ENCODE data around the gene SREBF2. TPM values are rescaled to one million over a fixed set of nuclear protein-coding genes. Genes with fewer than 3 reads are reported as not detected.

SREBF2 gene
- total RNA-seq, 4 donors from 2014 or later: 26.3 to 63.5 (median 33.8) TPM

DNA sequence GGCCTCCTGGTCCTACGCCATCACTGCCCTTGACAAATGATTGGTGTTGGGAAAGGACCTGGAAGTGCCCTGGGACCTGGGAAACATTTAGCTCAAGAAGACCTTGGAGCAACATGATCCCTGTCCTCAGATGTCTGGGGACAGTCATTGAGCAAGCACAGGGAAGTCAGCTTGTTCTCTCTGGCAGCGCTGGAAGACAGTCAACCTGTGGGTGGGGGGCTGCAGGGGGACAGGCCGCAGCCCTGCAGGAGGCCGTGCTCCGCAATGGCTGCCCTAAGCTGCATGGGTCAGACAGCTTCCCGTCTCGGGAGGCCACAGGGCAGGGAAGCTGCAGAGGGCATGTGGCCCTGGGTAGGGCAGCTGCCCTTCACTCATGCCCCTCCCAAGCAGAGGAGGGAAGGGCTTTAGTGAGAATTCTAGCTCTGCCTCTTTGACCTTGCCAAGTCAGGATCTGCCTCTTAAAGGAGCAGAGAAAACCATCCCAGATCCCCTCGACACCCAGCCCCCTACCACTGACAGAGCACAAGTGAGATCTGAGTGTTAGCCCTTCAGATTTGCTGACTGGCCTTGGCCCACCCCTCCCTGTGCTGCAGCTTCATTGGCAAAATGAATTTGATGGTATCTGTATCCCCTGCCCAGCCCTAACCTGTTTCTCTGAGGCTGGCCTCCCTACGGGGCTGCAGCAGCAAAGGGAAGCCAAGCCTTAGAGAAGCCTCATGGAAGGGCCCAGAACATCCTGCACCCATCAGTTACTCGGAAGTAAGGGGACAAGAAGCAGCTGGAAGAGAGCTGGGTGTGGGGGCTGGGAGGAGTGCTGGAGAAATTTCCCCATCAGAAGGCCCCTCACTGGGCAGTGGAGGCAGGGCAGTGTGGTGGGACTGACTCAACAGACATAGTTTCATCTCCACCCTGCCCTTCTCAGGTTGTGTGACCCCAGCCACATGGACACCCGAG is 6.2 kb upstream of the SREBF2 start:
- TF ChIP-seq, protein P1, sequence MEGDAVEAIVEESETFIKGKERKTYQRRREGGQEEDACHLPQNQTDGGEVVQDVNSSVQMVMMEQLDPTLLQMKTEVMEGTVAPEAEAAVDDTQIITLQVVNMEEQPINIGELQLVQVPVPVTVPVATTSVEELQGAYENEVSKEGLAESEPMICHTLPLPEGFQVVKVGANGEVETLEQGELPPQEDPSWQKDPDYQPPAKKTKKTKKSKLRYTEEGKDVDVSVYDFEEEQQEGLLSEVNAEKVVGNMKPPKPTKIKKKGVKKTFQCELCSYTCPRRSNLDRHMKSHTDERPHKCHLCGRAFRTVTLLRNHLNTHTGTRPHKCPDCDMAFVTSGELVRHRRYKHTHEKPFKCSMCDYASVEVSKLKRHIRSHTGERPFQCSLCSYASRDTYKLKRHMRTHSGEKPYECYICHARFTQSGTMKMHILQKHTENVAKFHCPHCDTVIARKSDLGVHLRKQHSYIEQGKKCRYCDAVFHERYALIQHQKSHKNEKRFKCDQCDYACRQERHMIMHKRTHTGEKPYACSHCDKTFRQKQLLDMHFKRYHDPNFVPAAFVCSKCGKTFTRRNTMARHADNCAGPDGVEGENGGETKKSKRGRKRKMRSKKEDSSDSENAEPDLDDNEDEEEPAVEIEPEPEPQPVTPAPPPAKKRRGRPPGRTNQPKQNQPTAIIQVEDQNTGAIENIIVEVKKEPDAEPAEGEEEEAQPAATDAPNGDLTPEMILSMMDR (IDR thresholded peaks at IDR 0.05): no peak
- ATAC-seq (ENCODE audit: low FRiP score) (no peak), DNase-seq (ENCODE audit: low spot score) (no peak)

DNA sequence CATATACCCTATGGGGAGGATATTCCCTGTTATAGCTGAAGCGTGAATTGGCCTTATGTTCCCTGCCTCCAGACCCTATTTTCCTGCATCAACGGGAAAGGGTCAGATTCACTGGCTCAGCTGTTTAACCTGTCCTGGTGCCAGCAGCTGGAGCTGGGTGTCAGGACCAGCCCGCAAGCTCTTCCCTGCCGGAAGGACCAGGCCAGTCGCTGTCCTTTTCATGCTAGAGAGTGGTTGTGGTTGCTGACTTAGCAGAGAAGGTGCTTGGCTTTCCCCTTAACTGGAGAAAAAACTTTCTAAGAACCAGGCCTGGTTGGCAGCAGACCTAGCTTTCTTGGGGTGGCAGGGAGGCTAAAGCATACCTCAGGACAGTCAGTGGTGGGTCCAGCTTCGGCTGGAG is 5.2 kb upstream of the SREBF2 start:
- DNase-seq (ENCODE audit: low spot score): no peak
- TF ChIP-seq, protein P1 (IDR thresholded peaks at IDR 0.05): no peak
- ATAC-seq (ENCODE audit: low FRiP score): no peak

DNA sequence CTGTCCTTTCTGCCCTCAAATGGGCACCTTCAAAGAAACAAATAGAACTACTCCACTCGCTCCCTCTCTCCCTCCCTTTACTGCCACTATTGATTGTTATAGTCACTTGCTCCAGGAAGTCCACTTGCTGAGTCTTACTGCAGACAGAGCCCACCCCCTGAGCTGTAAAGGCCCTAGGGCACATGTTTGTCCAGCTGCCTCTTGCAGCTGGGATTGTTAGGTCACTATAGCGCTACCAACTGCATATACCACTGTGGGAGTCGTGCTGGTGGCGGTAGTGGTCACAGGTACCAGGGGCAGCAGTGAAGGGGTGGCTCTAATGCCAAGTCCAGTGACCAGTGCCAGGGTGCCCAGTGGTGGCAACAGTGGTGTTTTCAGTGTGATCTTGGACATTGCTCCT is 4.4 kb upstream of the SREBF2 start:
- ATAC-seq (ENCODE audit: low FRiP score): no peak
- TF ChIP-seq, protein P1 (IDR thresholded peaks at IDR 0.05): no peak
- no peak for DNase-seq (ENCODE audit: low spot score)

DNA sequence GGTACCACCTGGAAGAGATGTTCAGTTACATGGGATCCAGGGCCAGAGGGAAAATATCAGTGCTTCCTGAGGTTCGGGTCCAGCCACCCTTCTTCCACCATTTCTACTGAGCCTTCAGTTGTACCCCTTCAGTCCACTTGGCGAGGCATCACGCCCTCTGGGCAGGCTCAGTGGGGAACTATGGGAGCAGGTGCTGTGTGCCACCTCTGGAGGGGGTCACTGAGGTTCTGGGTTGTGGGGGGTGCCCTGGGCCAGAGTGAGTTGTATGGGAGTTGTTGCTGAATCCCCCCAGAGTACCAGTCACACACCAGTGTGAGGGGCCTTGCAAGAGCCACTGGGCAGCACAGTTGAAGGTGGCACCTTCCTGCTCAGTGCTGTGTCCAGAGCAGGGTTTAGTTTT is 2.7 kb upstream of the SREBF2 start:
- TF ChIP-seq, protein P1 (IDR thresholded peaks at IDR 0.05): no peak
- DNase-seq (ENCODE audit: low spot score) (no peak), ATAC-seq (ENCODE audit: low FRiP score) (no peak)

DNA sequence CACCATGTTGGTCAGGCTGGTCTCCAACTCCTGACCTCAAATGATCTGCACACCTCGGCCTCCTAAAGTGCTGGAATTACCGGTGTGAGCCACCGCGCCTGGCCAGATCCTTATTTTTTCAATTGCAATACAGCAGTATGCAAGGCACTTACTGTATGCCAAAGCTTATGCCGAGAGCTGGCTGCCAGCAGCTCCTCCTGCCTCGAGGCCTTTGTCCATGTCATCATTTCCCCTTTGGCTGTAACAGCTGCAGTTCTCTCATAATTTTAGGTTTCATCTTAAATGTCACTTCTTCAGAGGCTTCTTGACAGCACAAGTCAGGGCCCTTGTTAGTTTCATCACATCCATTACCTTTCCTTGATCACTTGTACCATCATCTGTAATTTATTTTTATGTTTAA is 1.5 kb upstream of the SREBF2 start:
- DNase-seq (ENCODE audit: low spot score) (no peak), ATAC-seq (ENCODE audit: low FRiP score) (no peak)
- TF ChIP-seq, protein P1 (IDR thresholded peaks at IDR 0.05): no peak

DNA sequence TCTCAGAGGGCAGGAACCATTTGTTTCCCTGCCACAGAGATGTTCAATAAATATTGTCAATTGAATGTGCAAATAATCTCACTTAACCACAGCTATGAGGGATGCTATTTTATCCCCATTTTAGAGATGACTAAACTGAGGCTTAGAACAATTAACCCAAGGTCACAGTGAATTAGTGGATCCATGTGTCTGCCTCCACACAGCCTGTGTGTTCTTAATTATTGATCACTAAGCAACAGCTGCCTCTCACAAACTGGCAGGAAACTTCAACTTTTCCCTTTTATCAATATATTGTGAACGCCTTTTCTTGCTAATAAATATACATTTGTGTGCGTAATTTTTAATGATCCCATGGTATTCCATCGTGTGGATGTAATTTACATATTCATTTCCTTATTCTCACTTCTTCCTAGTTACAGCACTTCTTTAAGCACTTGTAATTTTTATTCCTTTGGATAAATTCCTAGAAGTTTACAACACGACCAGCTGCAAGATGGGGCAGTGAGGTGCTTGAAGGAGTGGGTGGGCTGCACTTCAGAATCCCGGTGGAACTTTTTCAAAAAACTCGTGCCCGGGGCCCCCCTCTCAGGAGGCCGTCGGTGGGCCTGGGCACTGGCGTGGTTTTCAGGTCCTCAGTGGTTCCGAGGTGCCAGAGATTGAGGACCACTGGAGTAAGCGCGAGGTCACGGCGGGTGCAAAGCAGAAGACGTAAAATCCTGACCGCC is 915 bp upstream of the SREBF2 start:
- no peak for ATAC-seq (ENCODE audit: low FRiP score)
- TF ChIP-seq, protein P1 (IDR thresholded peaks at IDR 0.05): no peak
- DNase-seq (ENCODE audit: low spot score): no peak

All from omental fat pad (tissue), 4 donors.